ENCODE data around the gene ZFYVE16.
A peak's percentile ranks its signal among the peaks of the same experiment; 100 is the strongest.
"Not testable (repeated sequence)": the region's sequence is repeated elsewhere in the genome, so short reads cannot be mapped to it uniquely, and the experiment has no call there.

Gene ZFYVE16

GRCh38 chr5:80491296-80491695 lies 83.4 kb downstream of the ZFYVE16 start:
- no peak for DNase-seq

DNA sequence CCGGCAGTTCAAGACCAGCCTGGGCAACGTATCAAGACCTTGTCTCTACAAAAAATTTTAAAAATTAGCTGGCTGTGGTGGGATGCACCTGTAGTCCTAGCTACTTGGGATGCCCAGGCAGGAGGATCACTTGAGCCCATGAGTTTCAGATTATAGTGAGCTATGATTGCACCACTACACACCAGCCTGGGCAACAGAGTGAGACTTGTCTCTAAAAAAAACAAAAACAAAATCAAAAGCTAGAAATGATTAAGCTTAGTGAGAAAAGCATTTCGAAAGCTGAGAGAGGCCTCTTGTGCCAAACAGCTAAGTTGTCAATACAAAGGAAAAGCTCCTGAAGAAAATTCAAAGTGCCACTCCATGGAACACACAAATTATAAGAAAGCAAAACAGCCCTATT lies 84.9 kb downstream of the ZFYVE16 start:
- no peak for DNase-seq

DNA sequence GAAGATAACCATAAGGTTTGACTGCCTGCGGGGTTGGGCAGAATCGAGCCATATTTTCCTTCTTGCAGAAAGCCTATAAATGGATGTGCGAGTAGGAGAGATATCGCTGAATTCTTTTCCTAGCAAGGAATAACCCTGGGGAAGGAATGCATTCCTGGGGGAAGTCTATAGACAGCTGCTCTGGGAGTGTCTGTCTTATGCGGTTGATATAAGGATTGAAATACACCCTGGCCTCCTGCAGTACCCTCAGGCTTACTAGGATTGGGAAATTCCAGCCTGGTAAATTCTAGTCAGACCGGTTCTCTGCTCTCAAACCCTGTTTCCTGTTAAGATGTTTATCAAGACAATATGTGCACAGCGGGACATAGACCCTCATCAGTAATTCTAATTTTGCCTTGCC lies 85.6 kb downstream of the ZFYVE16 start:
- not testable (repeated sequence) for DNase-seq

DNA sequence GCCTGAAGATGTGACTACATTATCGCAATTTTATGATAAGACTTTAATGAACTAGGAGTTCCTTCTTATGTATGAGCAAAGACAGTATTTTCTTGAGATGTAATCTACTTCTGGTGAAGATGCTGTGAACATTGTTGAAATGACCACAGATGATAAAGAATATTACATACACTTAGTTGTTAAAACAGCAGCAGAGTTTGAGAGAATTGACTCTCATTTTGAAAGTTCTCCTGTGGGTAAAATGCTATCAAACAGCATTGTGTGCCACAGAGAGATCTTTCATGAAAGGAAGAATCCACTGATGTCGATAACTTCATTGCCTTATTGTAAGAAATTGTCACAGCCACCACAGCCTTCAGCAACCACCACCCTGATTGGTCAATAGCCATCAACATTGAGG lies 88.0 kb downstream of the ZFYVE16 start:
- no peak for DNase-seq

DNA sequence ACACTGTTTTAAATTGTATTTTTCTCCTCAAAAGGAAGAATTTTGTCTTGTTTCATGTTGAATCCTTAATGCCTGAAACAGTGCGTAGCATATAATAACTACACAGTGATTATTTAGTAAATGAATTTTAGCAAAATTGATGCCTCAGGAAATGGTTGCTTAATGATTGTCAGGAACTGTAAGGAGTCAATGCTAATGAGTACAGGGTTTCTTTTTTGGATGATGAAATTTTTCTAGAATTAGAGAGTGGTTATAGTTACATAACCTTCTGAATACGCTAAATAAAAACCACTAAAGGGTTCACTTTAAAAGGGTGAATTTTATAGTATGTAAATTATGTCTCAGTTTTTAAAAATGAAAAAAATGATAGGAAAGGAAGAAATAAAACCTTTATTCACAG lies 94.9 kb downstream of the ZFYVE16 start:
- DNase-seq: peak; percentile 42 to 57

GRCh38 chr5:80503641-80504040 lies 95.8 kb downstream of the ZFYVE16 start:
- DNase-seq: peak; percentile 66 to 79

- no peak for DNase-seq
These were observed 97.0 kb downstream of the ZFYVE16 start for GRCh38 chr5:80504833-80505232.

GRCh38 chr5:80507663-80508062 lies 99.8 kb downstream of the ZFYVE16 start:
- no peak for DNase-seq

GRCh38 chr5:80508844-80509243 lies 101.0 kb downstream of the ZFYVE16 start:
- no peak for DNase-seq

DNA sequence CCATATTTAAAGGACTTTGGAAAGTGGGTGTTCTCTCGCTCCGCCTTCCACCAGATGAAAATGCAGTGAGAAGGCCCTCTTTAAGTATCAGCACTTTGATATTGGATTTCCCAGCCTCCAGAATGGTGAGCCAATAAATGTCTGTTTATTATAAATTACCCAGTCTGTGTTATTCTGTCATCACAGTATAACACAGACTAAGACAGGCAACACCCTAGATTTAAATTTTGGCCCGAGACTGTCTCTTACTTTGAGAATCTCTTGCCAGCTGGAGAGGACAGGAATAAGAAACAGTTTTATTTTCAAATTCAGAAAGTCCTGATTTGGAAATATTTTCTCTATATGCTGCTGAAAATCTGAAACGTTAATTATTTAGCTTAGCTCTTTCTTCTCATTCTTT lies 101.5 kb downstream of the ZFYVE16 start:
- no peak for DNase-seq

DNA sequence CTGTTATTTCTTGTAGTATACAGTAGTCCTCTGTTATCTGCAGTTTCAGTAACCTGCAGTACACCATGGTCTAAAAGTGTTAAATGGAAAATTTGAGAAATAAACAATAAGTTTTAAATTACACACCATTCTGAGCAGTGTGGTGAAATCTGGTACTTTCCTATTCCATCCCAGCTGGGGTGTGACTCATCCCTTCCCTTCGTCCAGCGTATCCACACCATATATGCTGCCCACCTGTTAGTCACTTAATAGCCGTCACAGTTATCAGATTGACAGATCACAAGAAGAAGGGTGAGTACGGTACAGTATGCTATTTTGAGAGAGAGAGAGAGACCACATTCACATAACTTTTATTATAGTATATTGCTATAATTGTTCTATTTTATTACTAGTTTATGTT lies 109.0 kb downstream of the ZFYVE16 start:
- DNase-seq: peak; percentile 25 to 53
